Spleen (tissue), 11 donors: ENCODE measurements around the gene NLRP6. TPM values are rescaled to one million over a fixed set of nuclear protein-coding genes. Genes with fewer than 3 reads are reported as not detected.

Source experiments
- DNase-seq: peaks from one replicate; pipeline ENCODE4 v3.0.0-alpha.2; 2020
- H3K27ac ChIP-seq, 8 donors: fragments of 200-600 bp; sonication (generic) in 7 of 8; 1 replicate in 4 of 8; 2 replicates in 4 of 8; pipeline versions ENCODE4 v1.5.0 to v1.8.0; 2016 to 2021; ENCODE audit warnings: inconsistent platforms in 4 of 8, mild to moderate bottlenecking in 4 of 8, moderate library complexity in 1 of 8
- H3K27me3 ChIP-seq, 7 donors: fragments of 200-600 bp; sonication (generic) in 6 of 7; replicated peaks in 1 of 7; 1 replicate in 4 of 7; 2 replicates in 3 of 7; pipeline versions ENCODE4 v1.5.0 to v1.8.0; 2016 to 2021; ENCODE audit warnings: inconsistent platforms in 3 of 7, mild to moderate bottlenecking in 1 of 7
- H3K36me3 ChIP-seq, 6 donors: fragments of 200-600 bp; sonication (generic) in 5 of 6; 1 replicate in 4 of 6; 2 replicates in 2 of 6; pipeline versions ENCODE4 v1.5.0 to v1.8.0; 2016 to 2021; ENCODE audit warnings: inconsistent platforms in 2 of 6
- H3K4me1 ChIP-seq, 6 donors: fragments of 200-600 bp; sonication (generic) in 5 of 6; 1 replicate in 3 of 6; 2 replicates in 3 of 6; pipeline versions ENCODE4 v1.5.0 to v1.8.0; 2016 to 2021; ENCODE audit warnings: inconsistent platforms in 3 of 6
- H3K4me3 ChIP-seq, 8 donors: fragments of 200-600 bp; sonication (generic) in 7 of 8; 1 replicate in 4 of 8; 2 replicates in 4 of 8; pipeline versions ENCODE4 v1.5.0 to v1.8.0; 2016 to 2021; ENCODE audit warnings: inconsistent platforms in 4 of 8, mild to moderate bottlenecking in 4 of 8, moderate library complexity in 2 of 8
- H3K9me3 ChIP-seq, 8 donors: fragments of 200-600 bp; sonication (generic) in 7 of 8; 1 replicate in 4 of 8; 2 replicates in 4 of 8; pipeline versions ENCODE4 v1.5.0 to v1.8.0; 2016 to 2021; ENCODE audit warnings: inconsistent platforms in 4 of 8
- POLR2A ChIP-seq, 3 donors: fragments of 450-650 bp; IDR thresholded peaks; one replicate each; pipeline ENCODE4 v1.5.1; 2017; ENCODE audit warnings: antibody characterized with exemption in 3 of 3, mild to moderate bottlenecking in 1 of 3
- POLR2AphosphoS5 ChIP-seq, 3 donors: sonication (generic); formaldehyde crosslinking; IDR thresholded peaks; one replicate each; pipeline ENCODE4 v1.5.1; 2017; ENCODE audit warnings: antibody characterized with exemption in 3 of 3
- WGBS, 5 donors: extraction: QIAGEN DNeasy Blood & Tissue Kit in 3 of 5; methylation state at CpG; one replicate each; pipeline versions ENCODE4 v1.1.5 to v1.1.7; 2013 to 2018; 5-methylcytosine and 5-hydroxymethylcytosine counted together
- intact Hi-C: fragments of 100-400 bp; cut with DNase I; formaldehyde crosslinking; loops from one replicate; pipeline ENCODE4 v1.15.0; 2023; ENCODE audit warnings: low total_unique reads
- polyA plus RNA-seq, 3 donors: library from polyadenylated mRNA; stranded (reverse); fragments of 200-250 nt; gene quantifications; one replicate each; pipeline ENCODE4 v1.2.1, GENCODE V29; 2013
- total RNA-seq, 7 donors: library from RNA; depleted of rRNA in 3 of 7; stranded (reverse); fragments of >200 nt in 3 of 7; fragmentation: NEBNext Ultra II Directional in 4 of 7; extraction: Animal tissue kit (Norgen Biotek cat#: 25700) in 4 of 7; gene quantifications; one replicate each; pipeline versions ENCODE4 v1.1.0 to v1.2.1, GENCODE V29; 2016 to 2021
- TF ChIP-seq, protein P1 (sequence below), 11 experiments: fragments of 200-600 bp in 7 of 11; fragments of 450-650 bp in 4 of 11; sonication (generic) in 4 of 11; IDR thresholded peaks in 8 of 11; conservative IDR thresholded peaks in 3 of 11; 1 replicate in 7 of 11; 2 replicates in 4 of 11; pipeline versions ENCODE4 v1.4.0 to v1.8.0; 2016 to 2021; ENCODE audit warnings: antibody characterized with exemption in 11 of 11, inconsistent platforms in 4 of 11, mild to moderate bottlenecking in 1 of 11
- donor health status: healthy with polysubstance abuse.
- donor health status: DM: no; HTN: no; CAD: no; lungs with moderate emphysema.
- donor health status: DM: no; HTN: no; CAD: no.
- donor health status: Bipolar disorder and iron deficiency.
- donor health status: healthy.
- donor health status: DM: no; HTN: no; CAD: no.
- donor health status: DM: yes; HTN: yes; CAD: no.

The NLRP6 gene
- total and polyA plus RNA-seq, 10 donors: 0.15 to 30.9 (median 5.8) TPM

- TF ChIP-seq POLR2AphosphoS5 (IDR thresholded peaks at IDR 0.05) (peak in 1 of 3 donors; percentile 47), POLR2A (IDR thresholded peaks at IDR 0.05) (no peak)
- Histone ChIP-seq H3K36me3 (peaks cover 0 to 61% (median 29%) of the 10 kb centered on the region in 6 donors), H3K27me3 (peaks cover 0 to 20% (median 3%) of the 10 kb centered on the region in 7 donors), H3K4me3 (no peak overlapping the region), H3K27ac (no peak overlapping the region), H3K4me1 (peaks cover 6 to 67% (median 30%) of the 10 kb centered on the region in 6 donors), H3K9me3 (no peaks in the 10 kb centered on the region)
- WGBS, 5 donors: 88 to 90% (median 88%) methylated on average over 19 to 27 of the region's 27 CpGs
- peak; percentile 76 for DNase-seq
- intact Hi-C loops: no loop called here
These were observed 15.8 kb downstream of the NLRP6 start for GRCh38 chr11:293852-294661.

GRCh38 chr11:294780-295179 lies 16.6 kb downstream of the NLRP6 start:
- Histone ChIP-seq H3K27ac (no peak overlapping the region), H3K4me1 (peaks cover 2 to 68% (median 25%) of the 10 kb centered on the region in 6 donors), H3K4me3 (no peak overlapping the region), H3K36me3 (peaks cover 0 to 61% (median 29%) of the 10 kb centered on the region in 6 donors), H3K27me3 (peaks cover 0 to 27% (median 7%) of the 10 kb centered on the region in 7 donors), H3K9me3 (no peaks in the 10 kb centered on the region)
- 87 to 95% (median 92%) methylated on average over 11 to 16 of the region's 16 CpGs for WGBS, 5 donors
- peak; percentile 71 for DNase-seq
- TF ChIP-seq POLR2A (IDR thresholded peaks at IDR 0.05) (no peak), POLR2AphosphoS5 (IDR thresholded peaks at IDR 0.05) (peak in 1 of 3 donors; percentile 65)
- TF ChIP-seq, protein P1, sequence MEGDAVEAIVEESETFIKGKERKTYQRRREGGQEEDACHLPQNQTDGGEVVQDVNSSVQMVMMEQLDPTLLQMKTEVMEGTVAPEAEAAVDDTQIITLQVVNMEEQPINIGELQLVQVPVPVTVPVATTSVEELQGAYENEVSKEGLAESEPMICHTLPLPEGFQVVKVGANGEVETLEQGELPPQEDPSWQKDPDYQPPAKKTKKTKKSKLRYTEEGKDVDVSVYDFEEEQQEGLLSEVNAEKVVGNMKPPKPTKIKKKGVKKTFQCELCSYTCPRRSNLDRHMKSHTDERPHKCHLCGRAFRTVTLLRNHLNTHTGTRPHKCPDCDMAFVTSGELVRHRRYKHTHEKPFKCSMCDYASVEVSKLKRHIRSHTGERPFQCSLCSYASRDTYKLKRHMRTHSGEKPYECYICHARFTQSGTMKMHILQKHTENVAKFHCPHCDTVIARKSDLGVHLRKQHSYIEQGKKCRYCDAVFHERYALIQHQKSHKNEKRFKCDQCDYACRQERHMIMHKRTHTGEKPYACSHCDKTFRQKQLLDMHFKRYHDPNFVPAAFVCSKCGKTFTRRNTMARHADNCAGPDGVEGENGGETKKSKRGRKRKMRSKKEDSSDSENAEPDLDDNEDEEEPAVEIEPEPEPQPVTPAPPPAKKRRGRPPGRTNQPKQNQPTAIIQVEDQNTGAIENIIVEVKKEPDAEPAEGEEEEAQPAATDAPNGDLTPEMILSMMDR (IDR thresholded peaks at IDR 0.05 in 8 of 11, conservative IDR thresholded peaks at IDR 0.05 in 3 of 11): no peak
- intact Hi-C loops: no loop called here

GRCh38 chr11:295351-296170 lies 17.4 kb downstream of the NLRP6 start:
- peaks cover 0 to 34% (median 8%) of the 10 kb centered on the region in 7 donors for H3K27me3 ChIP-seq
- peak; percentile 69 for DNase-seq
- H3K9me3 ChIP-seq: no peaks in the 10 kb centered on the region
- peak in 1 of 3 donors; percentile 49 for TF ChIP-seq POLR2AphosphoS5 (IDR thresholded peaks at IDR 0.05)
- TF ChIP-seq, protein P1 (IDR thresholded peaks at IDR 0.05 in 8 of 11, conservative IDR thresholded peaks at IDR 0.05 in 3 of 11): no peak
- H3K4me1 ChIP-seq: peaks cover 0 to 67% (median 17%) of the 10 kb centered on the region in 6 donors
- WGBS, 5 donors: 79 to 91% (median 83%) methylated on average over 17 to 26 of the region's 26 CpGs
- H3K4me3 ChIP-seq: no peak overlapping the region
- H3K36me3 ChIP-seq: peaks cover 0 to 54% (median 29%) of the 10 kb centered on the region in 6 donors
- no peak overlapping the region for H3K27ac ChIP-seq
- intact Hi-C loops: no loop called here

DNA sequence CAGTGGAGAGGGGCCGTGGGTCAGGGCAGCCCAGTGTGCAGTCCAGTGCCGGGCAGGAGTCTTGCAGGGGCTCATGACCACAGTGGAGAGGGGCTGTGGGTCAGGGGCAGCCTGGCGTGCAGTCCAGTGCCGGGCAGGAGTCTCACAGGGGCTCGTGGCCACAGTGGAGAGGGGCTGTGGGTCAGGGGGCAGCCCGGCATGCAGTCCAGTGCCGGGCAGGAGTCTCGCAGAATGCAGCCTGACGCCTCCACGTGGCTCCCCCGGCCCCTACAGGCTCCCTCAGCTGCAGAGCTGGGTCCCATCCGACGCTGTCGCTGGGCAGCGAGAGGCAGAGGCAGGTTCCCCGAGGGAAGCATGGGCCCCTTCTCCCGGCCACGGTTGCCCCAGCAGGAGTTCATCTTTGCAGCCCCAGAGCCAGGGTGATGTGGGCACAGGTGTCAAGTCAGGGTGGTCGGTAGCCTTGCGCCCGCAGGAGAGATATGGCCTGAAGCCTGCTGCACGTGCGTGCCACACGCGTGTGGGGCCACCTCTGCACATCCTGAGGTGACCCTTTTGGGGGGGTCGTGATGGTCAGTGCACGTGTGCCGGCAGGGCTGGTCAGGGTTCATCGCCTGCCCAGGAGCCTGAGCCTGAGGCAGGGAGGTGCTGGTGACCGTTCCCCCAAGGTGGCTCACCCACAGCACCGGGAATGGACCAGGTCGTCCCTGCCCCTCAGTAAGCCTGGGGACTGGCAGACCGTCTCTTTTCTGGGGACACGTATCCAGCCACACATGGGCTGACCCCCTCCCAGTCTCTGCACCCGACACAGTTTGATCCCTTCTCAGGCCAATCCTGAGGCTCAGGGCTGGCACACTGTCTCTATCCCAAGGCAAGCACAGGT lies 18.2 kb downstream of the NLRP6 start:
- H3K27ac ChIP-seq: peak overlapping the region in 1 of 8 donors; percentile 41
- H3K36me3 ChIP-seq: peaks cover 0 to 46% (median 29%) of the 10 kb centered on the region in 6 donors
- TF ChIP-seq, protein P1 (IDR thresholded peaks at IDR 0.05 in 8 of 11, conservative IDR thresholded peaks at IDR 0.05 in 3 of 11): no peak
- peak in 2 of 3 donors; percentile 6 to 69 for TF ChIP-seq POLR2AphosphoS5 (IDR thresholded peaks at IDR 0.05)
- 67 to 83% (median 81%) methylated on average over 6 to 35 of the region's 35 CpGs for WGBS, 5 donors
- H3K27me3 ChIP-seq: peaks cover 0 to 34% (median 8%) of the 10 kb centered on the region in 7 donors
- no peak overlapping the region for H3K4me3 ChIP-seq
- DNase-seq: peak; percentile 70
- H3K9me3 ChIP-seq: no peaks in the 10 kb centered on the region
- H3K4me1 ChIP-seq: peaks cover 0 to 58% (median 13%) of the 10 kb centered on the region in 6 donors
- intact Hi-C loops: no loop called here
